ENCODE data around the gene CCDC106.

Gene CCDC106

DNA sequence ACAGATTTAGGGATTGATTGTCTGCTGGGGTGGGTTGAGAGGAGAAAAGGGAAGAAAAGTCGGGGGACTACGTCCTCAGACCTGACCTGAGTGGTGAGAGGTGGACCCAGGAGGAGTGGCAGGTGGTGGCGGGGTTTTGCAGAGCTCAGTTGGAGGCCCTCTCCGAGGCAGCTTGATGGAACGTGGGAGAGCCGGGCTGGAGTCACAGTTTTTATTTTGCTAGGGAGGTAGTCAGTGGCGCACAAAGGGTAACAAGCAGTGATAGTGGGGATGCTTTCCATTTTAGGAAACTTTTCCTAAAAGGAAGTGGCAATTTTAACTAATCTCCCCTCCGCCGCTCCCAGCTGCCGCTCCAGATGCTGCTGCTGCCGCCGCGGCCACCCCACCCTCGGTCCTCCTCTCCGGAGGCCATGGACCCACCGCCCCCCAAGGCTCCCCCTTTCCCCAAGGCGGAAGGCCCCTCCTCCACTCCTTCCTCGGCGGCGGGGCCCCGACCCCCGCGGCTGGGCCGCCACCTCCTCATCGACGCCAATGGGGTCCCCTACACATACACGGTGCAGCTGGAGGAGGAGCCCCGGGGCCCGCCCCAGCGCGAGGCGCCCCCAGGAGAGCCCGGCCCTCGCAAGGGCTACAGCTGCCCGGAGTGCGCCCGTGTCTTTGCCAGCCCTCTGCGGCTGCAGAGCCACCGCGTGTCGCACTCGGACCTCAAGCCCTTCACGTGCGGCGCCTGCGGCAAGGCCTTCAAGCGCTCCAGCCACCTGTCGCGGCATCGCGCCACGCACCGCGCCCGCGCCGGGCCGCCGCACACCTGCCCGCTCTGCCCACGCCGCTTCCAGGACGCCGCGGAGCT, 5.6 kb upstream of the CCDC106 start:
- Histone ChIP-seq H3K36me3 (ENCODE audit: insufficient read depth) (no peaks in the 10 kb centered on the region), H3K79me2 (ENCODE audit: insufficient read depth, low read depth) (peaks cover 40% of the 10 kb centered on the region), H4K20me1 (ENCODE audit: insufficient read depth) (no peaks in the 10 kb centered on the region), H3K4me1 (ENCODE audit: low read depth, poor library complexity, severe bottlenecking) (peaks cover 22% of the 10 kb centered on the region), H3K4me3 (IDR thresholded peaks at IDR 0.05; ENCODE audit: insufficient read depth, low read depth, low read length) (no peak overlapping the region), H3K27me3 (ENCODE audit: insufficient read depth, low read depth) (no peaks in the 10 kb centered on the region), H3K4me2 (peak overlapping the region; percentile 99), H3K27ac (peak overlapping the region; percentile 81), H3K9ac (peak overlapping the region; percentile 87), H2AFZ (ENCODE audit: low read depth) (no peak overlapping the region; the same call in 1 of the 2 replicates)
- TF ChIP-seq, protein P1, sequence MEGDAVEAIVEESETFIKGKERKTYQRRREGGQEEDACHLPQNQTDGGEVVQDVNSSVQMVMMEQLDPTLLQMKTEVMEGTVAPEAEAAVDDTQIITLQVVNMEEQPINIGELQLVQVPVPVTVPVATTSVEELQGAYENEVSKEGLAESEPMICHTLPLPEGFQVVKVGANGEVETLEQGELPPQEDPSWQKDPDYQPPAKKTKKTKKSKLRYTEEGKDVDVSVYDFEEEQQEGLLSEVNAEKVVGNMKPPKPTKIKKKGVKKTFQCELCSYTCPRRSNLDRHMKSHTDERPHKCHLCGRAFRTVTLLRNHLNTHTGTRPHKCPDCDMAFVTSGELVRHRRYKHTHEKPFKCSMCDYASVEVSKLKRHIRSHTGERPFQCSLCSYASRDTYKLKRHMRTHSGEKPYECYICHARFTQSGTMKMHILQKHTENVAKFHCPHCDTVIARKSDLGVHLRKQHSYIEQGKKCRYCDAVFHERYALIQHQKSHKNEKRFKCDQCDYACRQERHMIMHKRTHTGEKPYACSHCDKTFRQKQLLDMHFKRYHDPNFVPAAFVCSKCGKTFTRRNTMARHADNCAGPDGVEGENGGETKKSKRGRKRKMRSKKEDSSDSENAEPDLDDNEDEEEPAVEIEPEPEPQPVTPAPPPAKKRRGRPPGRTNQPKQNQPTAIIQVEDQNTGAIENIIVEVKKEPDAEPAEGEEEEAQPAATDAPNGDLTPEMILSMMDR (conservative IDR thresholded peaks at IDR 0.05; ENCODE audit: low read depth, low read length): no peak

DNA sequence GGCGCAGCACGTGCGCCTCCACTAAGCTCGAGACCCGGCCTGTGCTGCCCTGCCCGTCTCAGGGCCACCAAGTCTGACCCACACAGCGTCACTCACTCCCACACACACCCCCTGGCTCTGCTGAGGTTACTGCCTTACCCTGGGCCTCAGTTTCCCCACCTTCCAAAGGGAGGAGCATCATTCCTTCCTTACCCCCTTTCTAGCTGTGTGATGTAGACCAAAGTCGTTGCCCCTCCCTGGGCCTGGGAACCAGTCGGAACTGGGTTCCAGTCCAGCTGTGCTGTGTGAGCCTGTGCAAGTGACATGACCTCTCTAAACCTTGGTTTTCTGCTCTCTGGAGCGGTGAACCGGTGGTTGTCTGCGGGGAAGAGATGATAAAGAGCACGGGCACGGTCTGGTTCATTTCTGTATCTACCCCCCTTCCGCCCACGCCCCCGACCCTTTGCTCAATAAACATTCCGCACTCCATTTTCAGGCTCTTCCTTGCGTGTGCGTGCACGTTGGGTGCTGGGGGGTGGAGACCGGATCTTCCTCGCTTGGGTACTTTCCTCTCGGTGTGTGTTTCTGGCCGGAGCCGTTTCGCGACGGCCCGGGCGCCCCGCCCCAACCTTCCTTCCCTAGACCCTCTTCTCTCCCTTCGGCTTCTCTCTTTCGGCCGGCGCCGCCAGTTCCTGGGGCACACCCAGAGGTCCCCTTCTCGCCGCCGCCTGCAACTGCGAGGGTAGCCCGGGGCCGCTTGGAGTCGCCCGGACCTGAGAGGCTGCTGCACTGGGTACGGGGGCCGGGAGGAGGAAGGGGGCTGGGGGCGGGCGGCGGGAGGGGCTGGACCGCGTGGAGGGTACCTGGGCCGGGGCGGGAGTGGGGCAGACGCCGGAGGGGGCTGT, 4.8 kb upstream of the CCDC106 start, which contains the start of gene ZNF581:
ZNF581 (plus strand) TSS at position 647 of the 884 bp plus-strand sequence. CDS start 923 bp downstream, outside the sequence.
- Histone ChIP-seq H3K4me3 (IDR thresholded peaks at IDR 0.05; ENCODE audit: insufficient read depth, low read depth, low read length) (no peak within 1 kb of the TSS), H4K20me1 (ENCODE audit: insufficient read depth) (no peaks in the 10 kb centered on the region), H3K9ac (peak within 1 kb of the TSS; percentile 87), H3K27ac (peak within 1 kb of the TSS; percentile 81), H3K27me3 (ENCODE audit: insufficient read depth, low read depth) (no peaks in the 10 kb centered on the region), H3K79me2 (ENCODE audit: insufficient read depth, low read depth) (peaks cover 36% of the 10 kb centered on the region), H3K4me1 (ENCODE audit: low read depth, poor library complexity, severe bottlenecking) (peaks cover 22% of the 10 kb centered on the region), H3K36me3 (ENCODE audit: insufficient read depth) (no peaks in the 10 kb centered on the region), H2AFZ (ENCODE audit: low read depth) (no peak within 1 kb of the TSS), H3K4me2 (peak within 1 kb of the TSS; percentile 99)
- TF ChIP-seq, protein P1 (conservative IDR thresholded peaks at IDR 0.05; ENCODE audit: low read depth, low read length): no peak

DNA sequence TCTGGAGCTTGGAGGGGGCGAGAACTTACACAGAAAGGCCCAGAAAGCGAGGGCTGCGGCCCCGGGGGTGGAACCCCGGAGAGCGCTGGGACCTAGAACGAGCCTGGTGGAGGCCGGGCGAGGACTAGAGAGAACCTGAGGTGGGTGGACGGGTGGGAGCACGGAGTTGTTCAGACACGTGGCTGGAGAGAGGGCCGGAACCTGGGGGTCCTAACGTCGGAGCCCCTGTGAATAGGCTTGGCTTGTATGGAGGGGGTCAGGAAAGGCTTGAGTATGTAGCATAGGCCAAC, 4.2 kb upstream of the CCDC106 start:
- H3K27ac ChIP-seq: peak overlapping the region; percentile 81
- no peak overlapping the region for H3K4me3 ChIP-seq (IDR thresholded peaks at IDR 0.05; ENCODE audit: insufficient read depth, low read depth, low read length)
- peak overlapping the region; percentile 87 for H3K9ac ChIP-seq
- peaks cover 36% of the 10 kb centered on the region for H3K79me2 ChIP-seq (ENCODE audit: insufficient read depth, low read depth)
- TF ChIP-seq, protein P1 (conservative IDR thresholded peaks at IDR 0.05; ENCODE audit: low read depth, low read length): no peak
- peak overlapping the region; percentile 76; the same call in 1 of the 2 replicates for H3K4me2 ChIP-seq
- no peak overlapping the region for H2AFZ ChIP-seq (ENCODE audit: low read depth)
- H3K36me3 ChIP-seq (ENCODE audit: insufficient read depth): no peaks in the 10 kb centered on the region
- no peaks in the 10 kb centered on the region for H3K27me3 ChIP-seq (ENCODE audit: insufficient read depth, low read depth)
- peaks cover 17% of the 10 kb centered on the region for H3K4me1 ChIP-seq (ENCODE audit: low read depth, poor library complexity, severe bottlenecking)
- H4K20me1 ChIP-seq (ENCODE audit: insufficient read depth): no peaks in the 10 kb centered on the region

DNA sequence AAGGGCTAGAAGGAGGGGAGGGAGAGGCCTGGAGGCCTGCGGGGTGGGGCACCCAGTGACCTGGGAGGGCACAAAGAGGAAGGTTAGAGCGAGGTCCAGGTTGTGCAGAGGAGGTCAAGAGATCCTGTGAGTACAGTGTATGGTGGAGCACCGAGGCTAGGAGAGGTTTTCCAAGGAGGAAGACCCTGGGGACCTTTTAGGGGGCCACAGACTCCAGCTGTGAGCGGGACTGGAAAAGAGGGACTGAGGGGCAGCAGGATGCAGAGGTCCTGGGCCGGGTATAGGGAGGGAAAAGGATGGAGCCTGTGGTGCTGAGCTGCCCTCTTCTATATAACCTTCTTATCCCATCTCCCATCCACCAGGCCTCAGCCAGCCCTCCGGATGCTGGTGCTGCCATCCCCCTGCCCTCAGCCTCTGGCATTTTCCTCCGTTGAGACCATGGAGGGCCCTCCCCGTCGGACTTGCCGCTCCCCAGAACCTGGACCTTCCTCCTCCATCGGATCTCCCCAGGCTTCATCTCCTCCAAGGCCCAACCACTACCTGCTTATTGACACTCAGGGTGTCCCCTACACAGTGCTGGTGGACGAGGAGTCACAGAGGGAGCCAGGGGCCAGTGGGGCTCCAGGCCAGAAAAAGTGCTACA, 3.7 kb upstream of the CCDC106 start:
- TF ChIP-seq, protein P1 (conservative IDR thresholded peaks at IDR 0.05; ENCODE audit: low read depth, low read length): no peak
- H3K4me2 ChIP-seq: peak overlapping the region; percentile 76
- no peaks in the 10 kb centered on the region for H3K27me3 ChIP-seq (ENCODE audit: insufficient read depth, low read depth)
- peaks cover 16% of the 10 kb centered on the region for H3K4me1 ChIP-seq (ENCODE audit: low read depth, poor library complexity, severe bottlenecking)
- no peaks in the 10 kb centered on the region for H3K36me3 ChIP-seq (ENCODE audit: insufficient read depth)
- H3K9ac ChIP-seq: peak overlapping the region; percentile 87
- H2AFZ ChIP-seq (ENCODE audit: low read depth): no peak overlapping the region
- no peaks in the 10 kb centered on the region for H4K20me1 ChIP-seq (ENCODE audit: insufficient read depth)
- peak overlapping the region; percentile 81 for H3K27ac ChIP-seq
- no peak overlapping the region for H3K4me3 ChIP-seq (IDR thresholded peaks at IDR 0.05; ENCODE audit: insufficient read depth, low read depth, low read length)
- peaks cover 36% of the 10 kb centered on the region for H3K79me2 ChIP-seq (ENCODE audit: insufficient read depth, low read depth)

Measured in KMS-11 (cell line).